Activated T-helper 1 cell treated with anti-CD3 and anti-CD28 coated beads, Interleukin-12 subunit alpha, Interleukin-12 subunit beta, Interleukin-2, Interleukin-4 antibody, amounts not matched to agents 30 ng/mL and 10 ng/mL and 1 ng/mL, durations not matched to agents 14 hours and 24 hours and 36 hours (primary cell): ENCODE data around the gene DNLZ. TPM values are rescaled to one million over a fixed set of nuclear protein-coding genes. Genes with fewer than 3 reads are reported as not detected.

ENCODE experiments used
- DNase-seq: peaks from one replicate; pipeline ENCODE4 v3.0.0; 2021; ENCODE audit warnings: low spot score
- H3K27ac Mint-ChIP-seq: one replicate; pipeline ENCODE4 v1.8.0; 2021; ENCODE audit warnings: mild to moderate bottlenecking, mixed read lengths
- H3K27me3 Mint-ChIP-seq: one replicate; pipeline ENCODE4 v1.8.0; 2022; ENCODE audit warnings: mild to moderate bottlenecking, moderate library complexity, mixed read lengths; ENCODE audit not compliant: insufficient read depth
- H3K36me3 Mint-ChIP-seq: one replicate; pipeline ENCODE4 v1.8.0; 2021; ENCODE audit warnings: low read depth, mixed read lengths
- H3K4me1 Mint-ChIP-seq: one replicate; pipeline ENCODE4 v1.8.0; 2021; ENCODE audit warnings: low read depth, mixed read lengths
- H3K4me3 Mint-ChIP-seq: one replicate; pipeline ENCODE4 v1.8.0; 2021; ENCODE audit warnings: mild to moderate bottlenecking, moderate library complexity, mixed read lengths
- H3K9me3 Mint-ChIP-seq: one replicate; pipeline ENCODE4 v1.8.0; 2021; ENCODE audit warnings: mixed read lengths
- intact Hi-C: fragments of 100-400 bp; cut with micrococcal nuclease; formaldehyde crosslinking; loops from one replicate; pipeline ENCODE4 v1.15.1; 2024
- total RNA-seq: library from RNA; stranded (reverse); gene quantifications from 2 replicates; pipeline ENCODE4 v1.2.3, GENCODE V29; 2022

Gene DNLZ
- total RNA-seq, 1 donor from 2014 or later: 35.2 TPM

DNA sequence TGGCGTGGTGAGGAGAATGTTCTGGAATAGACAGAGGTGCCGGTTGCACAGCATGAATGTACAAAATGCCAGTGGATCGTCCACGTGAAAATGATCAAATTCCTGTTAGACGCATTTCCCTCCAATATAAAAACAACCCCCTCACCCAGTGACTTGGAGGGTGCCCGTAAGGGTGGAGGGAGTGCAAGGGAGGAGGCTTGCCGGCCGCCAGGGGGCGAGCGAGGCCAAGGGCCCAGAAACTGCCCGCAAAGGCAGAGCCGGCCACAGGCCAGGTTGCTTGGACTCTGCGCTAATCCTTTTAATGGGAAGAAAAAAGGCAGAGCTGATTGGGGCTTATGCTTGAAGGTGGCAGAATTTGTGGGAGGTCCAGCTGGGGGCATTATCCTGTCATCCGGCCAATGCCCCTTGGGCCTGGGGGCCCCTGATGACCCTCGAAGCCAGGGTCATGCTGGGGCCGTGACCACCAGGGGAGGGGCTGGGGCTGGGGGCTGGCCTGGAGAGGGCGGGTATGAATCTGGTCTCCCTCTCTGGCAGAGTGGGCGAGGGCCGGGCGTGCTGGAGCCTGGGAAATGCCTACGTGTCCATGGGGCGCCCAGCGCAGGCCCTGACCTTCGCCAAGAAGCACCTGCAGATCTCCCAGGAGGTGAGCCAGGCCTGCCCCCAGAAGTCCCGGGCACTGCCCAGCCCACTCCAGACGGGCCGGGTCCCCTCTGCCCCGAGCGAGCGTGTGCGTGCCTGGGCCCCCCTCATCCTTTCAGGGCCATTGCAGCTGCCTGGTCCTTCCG, 24.2 kb downstream of the DNLZ start:
- no peaks in the 10 kb centered on the region for H3K27me3 Mint-ChIP-seq
- H3K36me3 Mint-ChIP-seq: no peaks in the 10 kb centered on the region
- H3K4me1 Mint-ChIP-seq: no peaks in the 10 kb centered on the region
- no peak for DNase-seq
- intact Hi-C loops: no loop called here
- H3K4me3 Mint-ChIP-seq: no peak overlapping the region
- no peaks in the 10 kb centered on the region for H3K9me3 Mint-ChIP-seq
- H3K27ac Mint-ChIP-seq: no peak overlapping the region

DNA sequence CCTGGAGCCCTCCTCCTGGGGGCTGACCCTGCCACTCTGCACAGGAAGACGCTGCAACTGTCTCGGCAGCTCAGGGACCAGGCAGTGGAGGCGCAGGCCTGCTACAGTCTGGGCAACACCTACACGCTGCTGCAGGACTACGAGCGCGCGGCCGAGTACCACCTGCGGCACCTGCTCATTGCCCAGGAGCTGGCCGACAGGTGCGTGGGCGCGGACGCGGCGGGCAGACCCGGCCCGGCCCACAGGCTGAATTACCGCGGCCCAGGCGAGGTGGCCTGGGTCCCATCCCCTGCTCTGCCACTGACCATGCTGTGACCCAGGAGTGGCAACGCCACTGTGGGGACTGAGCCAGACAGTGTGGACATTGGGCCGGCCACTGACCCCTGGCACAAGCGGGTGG, 25.0 kb downstream of the DNLZ start:
- Mint-ChIP-seq H3K36me3 (no peaks in the 10 kb centered on the region), H3K27me3 (no peaks in the 10 kb centered on the region), H3K4me1 (no peaks in the 10 kb centered on the region), H3K9me3 (no peaks in the 10 kb centered on the region), H3K4me3 (no peak overlapping the region), H3K27ac (no peak overlapping the region)
- DNase-seq: no peak
- intact Hi-C loops: no loop called here

DNA sequence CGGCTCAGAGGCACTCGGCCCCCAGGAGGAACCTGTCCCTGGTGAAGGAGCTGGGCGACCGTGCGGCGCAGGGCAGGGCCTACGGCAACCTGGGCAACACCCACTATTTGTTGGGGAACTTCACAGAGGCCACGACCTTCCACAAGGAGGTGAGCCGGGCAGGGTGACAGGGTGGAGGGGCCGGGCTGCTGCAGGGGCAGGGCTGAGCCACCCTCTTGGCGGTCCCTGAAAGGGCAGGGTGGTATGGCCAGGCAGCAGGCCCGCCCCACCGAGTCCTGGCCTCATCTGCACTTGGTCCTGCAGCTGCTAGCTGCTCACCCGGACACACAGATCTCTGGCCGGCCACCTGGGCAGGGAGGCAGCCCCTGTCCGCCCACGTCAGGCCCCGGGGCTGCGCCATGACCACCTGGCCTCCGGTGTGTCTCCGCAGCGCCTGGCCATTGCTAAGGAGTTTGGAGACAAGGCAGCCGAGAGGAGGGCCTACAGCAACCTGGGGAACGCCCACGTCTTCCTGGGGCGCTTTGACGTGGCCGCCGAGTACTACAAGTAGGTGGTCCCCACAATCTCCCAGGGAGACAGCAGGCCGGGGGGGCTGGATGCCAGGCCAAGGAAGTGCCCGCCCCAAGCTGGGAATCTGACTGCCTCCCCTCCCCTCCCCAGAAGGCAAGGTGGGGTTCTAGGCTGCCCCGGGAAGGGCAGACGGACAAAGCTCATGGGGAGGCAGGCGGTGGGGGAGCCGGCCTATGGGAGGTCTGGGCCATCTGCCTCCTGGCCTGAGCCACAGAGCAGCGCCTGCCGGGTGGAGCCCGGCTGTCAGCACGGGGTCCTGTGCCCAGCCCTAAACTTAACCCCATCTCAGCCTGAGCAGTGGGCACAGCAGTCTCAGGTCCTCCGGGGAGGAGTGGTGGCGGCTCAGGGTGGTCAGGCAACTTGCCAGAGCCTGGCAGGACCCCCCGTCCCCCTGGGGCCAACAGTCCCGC, 25.8 kb downstream of the DNLZ start:
- no peak overlapping the region for H3K4me3 Mint-ChIP-seq
- no peak for DNase-seq
- no peaks in the 10 kb centered on the region for H3K9me3 Mint-ChIP-seq
- intact Hi-C loops: no loop called here
- H3K27ac Mint-ChIP-seq: no peak overlapping the region
- H3K27me3 Mint-ChIP-seq: no peaks in the 10 kb centered on the region
- H3K36me3 Mint-ChIP-seq: no peaks in the 10 kb centered on the region
- no peaks in the 10 kb centered on the region for H3K4me1 Mint-ChIP-seq

DNA sequence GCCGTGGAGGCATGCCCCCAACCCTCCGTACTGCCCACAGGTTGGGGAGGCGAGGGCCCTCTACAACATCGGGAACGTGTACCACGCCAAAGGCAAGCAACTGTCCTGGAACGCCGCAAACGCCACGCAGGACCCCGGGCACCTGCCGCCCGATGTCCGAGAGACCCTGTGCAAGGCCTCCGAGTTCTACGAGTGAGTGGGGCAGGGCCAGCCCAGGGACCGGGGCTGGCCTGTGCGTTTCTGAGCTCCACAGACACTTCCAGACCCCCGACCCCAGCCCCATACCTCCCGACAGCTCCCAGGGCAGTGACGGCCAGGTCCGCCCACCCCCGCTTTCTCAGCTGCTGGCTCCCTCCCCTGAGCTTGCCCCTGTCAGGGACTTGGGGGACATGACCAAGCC, 26.7 kb downstream of the DNLZ start:
- DNase-seq: no peak
- intact Hi-C loops: no loop called here

DNA sequence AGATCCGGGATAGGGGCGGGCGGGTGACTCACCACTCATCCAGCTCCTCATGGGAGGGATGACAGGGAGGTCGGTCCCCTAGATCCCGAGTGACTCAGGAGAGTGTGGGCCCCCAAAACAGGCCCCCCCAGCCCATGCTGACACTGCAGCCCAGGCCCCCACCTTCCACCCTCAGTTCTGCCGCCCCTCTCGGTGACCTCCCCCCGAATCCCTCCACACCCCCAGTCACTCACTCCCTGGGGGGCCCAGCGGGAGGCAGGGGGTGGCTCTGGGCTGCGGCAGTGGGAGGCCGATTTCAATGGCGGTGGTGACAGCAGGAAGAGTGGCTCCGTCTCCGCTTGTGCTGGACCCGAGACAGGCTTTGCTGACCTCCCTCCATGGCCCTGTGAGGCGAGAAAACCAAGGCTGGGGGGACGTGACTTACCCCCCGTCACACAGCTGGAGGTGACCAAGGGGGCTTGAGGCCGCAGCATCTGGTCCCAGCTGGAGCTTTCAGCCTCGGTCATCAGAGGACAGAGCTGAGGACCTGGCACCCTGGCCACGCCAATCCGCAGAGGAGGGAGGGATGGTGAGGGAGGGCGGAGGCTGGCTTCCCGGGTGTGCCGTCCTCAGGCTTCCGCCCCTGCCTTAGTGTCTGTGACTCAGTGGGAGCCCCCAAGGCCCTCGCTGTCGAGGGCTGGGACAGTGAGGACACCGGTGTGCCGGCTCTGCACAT, 27.2 kb downstream of the DNLZ start:
- Mint-ChIP-seq H3K36me3 (no peaks in the 10 kb centered on the region), H3K4me3 (no peak overlapping the region), H3K4me1 (no peaks in the 10 kb centered on the region), H3K27ac (no peak overlapping the region), H3K27me3 (no peaks in the 10 kb centered on the region), H3K9me3 (no peaks in the 10 kb centered on the region)
- intact Hi-C loops: no loop called here
- no peak for DNase-seq

More for the DNA sequence above, 26.7 kb downstream of the DNLZ start:
- Mint-ChIP-seq H3K4me3 (no peak overlapping the region), H3K4me1 (no peaks in the 10 kb centered on the region), H3K9me3 (no peaks in the 10 kb centered on the region), H3K27me3 (no peaks in the 10 kb centered on the region), H3K36me3 (no peaks in the 10 kb centered on the region), H3K27ac (no peak overlapping the region)

DNA sequence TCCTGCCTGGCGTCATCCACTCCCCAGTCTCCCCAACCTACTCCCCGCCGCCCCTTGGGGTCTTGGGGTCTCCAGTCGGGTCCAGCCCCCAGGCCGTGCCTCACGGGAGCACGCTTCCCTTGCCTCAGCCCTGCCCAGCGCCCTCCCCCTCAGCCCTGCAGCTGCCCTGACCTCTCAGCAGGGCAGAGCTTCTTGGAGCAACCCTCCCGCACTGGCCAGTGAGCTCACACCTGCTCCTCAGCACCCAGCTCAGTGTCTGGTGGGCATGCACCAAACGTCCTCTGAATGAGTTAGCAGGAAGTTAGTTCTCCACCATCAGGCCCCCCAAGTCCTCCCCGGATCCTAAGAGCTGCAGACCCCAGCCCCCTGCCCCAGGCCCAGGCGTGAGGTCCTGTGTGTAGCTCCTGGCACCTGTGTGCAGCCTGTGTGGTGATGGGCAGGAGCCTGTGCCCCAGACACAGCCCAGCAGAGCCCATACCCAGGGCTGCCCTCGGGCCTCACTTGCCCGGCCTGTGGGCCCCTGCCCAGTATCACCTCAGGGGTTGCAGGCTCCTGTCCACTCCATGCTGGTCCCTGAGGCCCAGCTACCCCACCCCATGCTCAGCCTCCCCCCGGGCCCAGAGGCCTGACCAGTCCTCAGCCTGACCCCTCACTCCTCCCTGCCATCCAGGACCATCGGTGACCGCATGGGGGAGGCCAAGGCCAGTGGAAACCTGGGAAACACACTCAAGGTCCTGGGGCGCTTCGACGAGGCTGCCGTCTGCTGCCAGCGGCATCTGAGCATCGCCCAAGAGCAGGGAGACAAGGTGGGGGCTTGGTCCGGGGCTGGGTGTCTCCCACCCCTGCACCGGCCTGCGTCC, 28.0 kb downstream of the DNLZ start:
- DNase-seq: no peak
- H3K27me3 Mint-ChIP-seq: no peaks in the 10 kb centered on the region
- H3K4me1 Mint-ChIP-seq: no peaks in the 10 kb centered on the region
- no peak overlapping the region for H3K27ac Mint-ChIP-seq
- H3K36me3 Mint-ChIP-seq: no peaks in the 10 kb centered on the region
- H3K9me3 Mint-ChIP-seq: no peaks in the 10 kb centered on the region
- H3K4me3 Mint-ChIP-seq: no peak overlapping the region
- intact Hi-C loops: no loop called here

DNA sequence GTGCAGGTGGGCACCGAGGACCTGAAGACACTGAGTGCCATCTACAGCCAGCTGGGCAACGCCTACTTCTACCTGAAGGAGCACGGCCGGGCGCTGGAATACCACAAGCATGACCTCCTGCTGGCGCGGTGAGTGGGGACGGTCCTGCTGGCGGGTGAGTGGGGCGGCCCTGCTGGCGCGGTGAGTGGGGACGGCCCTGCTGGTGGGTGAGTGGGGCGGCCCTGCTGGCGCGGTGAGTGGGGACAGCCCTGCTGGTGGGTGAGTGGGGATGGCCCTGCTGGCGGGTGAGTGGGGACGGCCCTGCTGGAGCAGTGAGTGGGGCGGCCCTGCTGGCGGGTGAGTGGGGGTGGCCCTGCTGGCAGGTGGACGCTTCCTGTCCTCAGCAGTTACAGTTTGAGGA, 29.0 kb downstream of the DNLZ start:
- Mint-ChIP-seq H3K36me3 (no peaks in the 10 kb centered on the region), H3K27ac (no peak overlapping the region), H3K4me3 (no peak overlapping the region), H3K4me1 (no peaks in the 10 kb centered on the region), H3K27me3 (no peaks in the 10 kb centered on the region), H3K9me3 (no peaks in the 10 kb centered on the region)
- no peak for DNase-seq
- intact Hi-C loops: no loop called here

DNA sequence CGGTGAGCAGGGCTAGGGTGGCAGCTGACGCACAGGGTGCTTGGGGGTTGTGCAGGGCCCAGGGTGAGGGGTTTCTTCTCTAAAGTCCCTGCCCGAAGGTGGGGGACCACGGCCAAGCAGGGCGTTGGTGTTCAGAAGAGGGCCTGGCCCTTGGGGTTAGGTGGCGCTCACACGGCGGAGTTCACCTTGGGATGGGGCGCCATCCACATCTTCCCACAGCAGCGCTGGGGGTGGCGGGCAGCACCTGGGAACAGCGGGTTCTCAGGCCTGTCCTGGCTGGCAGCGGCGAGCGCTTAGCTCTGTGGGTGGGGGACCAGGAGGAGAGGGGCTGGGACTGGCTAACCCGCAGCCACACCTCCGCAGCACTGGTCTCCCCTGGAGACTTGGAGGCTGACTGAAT, 30.1 kb downstream of the DNLZ start:
- H3K36me3 Mint-ChIP-seq: no peaks in the 10 kb centered on the region
- intact Hi-C loops: no loop called here
- H3K9me3 Mint-ChIP-seq: no peaks in the 10 kb centered on the region
- H3K4me3 Mint-ChIP-seq: no peak overlapping the region
- no peak for DNase-seq
- no peaks in the 10 kb centered on the region for H3K27me3 Mint-ChIP-seq
- no peak overlapping the region for H3K27ac Mint-ChIP-seq
- no peaks in the 10 kb centered on the region for H3K4me1 Mint-ChIP-seq

DNA sequence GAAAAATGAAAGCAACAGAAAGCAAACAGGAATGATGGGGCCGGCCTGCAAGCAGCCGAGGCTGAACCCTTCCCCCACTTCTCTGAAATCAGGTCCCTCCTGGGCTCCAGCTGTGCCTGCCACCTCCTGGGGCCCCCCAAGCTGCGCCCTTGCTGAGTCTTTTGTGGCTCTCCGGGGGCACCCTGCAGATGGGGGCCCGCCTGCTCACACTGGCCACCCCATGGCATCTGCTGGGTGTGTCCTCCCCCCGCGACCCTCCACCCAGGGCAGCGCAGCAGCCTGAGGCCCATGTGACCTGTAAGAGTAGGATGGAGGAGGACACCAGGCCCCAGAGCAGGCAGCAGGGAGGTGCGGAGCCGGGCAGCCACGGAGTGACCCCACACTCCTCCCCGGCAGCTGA, 30.5 kb downstream of the DNLZ start:
- H3K27ac Mint-ChIP-seq: no peak overlapping the region
- no peaks in the 10 kb centered on the region for H3K27me3 Mint-ChIP-seq
- H3K4me1 Mint-ChIP-seq: no peaks in the 10 kb centered on the region
- H3K9me3 Mint-ChIP-seq: no peaks in the 10 kb centered on the region
- no peaks in the 10 kb centered on the region for H3K36me3 Mint-ChIP-seq
- no peak for DNase-seq
- H3K4me3 Mint-ChIP-seq: no peak overlapping the region
- intact Hi-C loops: no loop called here

DNA sequence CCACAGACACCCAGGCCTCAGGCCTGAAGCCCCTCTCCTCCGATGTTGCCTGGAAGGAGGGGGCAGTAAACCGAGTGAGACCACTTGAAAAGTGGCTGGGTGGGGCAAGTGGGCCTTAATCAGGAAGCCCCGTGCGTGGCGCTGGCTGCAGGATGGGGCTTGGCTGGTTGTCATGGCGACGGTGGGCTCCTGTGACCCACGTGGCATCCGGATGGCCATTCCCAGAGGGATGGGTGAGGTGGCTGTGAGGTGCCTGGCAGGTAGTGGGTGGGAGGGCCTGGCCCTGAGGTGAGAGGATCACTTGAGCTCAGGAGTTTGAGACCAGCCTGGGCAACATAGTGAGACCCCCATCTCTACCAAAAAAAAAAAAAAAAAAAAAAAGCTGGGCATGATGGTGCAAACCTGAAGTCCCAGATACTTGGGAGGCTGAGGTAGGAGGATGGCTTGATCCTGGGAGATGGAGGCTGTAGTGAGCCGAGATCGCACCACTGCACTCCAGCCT, 31.0 kb downstream of the DNLZ start:
- H3K4me3 Mint-ChIP-seq: no peak overlapping the region
- no peak for DNase-seq
- intact Hi-C loops: no loop called here
- no peaks in the 10 kb centered on the region for H3K27me3 Mint-ChIP-seq
- no peaks in the 10 kb centered on the region for H3K36me3 Mint-ChIP-seq
- H3K4me1 Mint-ChIP-seq: no peaks in the 10 kb centered on the region
- H3K9me3 Mint-ChIP-seq: no peaks in the 10 kb centered on the region
- H3K27ac Mint-ChIP-seq: no peak overlapping the region

DNA sequence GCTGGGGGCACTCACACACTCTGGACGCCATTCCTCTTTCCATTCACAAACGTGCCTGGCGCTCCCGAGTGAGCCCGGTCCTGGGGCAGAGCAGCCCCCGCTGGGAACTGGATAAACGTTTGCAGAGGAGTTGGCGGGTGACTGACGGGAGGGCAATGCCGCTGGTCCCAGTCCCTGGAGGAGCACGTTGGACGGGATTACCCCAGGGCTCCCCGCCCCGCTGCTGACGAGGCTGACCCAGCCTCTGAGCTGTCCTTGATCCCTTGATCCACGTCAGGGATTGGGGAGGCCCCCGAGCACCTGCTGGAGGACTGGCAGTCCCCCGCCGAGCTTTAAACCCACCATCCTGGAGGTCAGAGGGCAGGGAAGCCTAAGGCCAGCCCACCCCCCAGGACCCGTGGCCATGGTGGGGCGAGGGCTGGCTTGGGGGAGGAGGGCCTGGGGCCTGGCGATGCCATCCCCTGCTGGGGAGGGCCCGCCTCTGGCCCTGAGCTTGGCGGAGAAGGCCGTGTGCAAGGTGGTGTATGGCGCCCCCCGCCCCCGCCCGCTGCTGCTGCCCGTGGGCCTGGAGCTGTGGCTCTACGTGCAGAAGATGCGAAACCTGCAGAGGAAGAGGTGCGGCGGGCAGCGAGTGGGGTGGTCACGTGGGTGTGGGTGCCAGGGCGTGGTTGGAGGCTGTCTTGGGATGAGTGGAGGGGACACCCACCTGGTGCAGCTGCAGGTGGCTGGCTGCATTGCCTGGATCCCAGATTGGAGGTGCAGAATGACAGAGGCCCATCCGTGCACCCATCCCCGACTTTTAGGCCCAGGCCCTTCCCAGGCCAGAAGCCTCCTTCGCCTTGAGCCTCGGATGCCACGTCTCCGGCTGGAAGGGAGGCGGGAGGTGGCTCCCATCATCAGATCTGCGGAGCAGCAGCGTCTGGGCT, 31.7 kb downstream of the DNLZ start:
- Mint-ChIP-seq H3K27ac (no peak overlapping the region), H3K27me3 (no peaks in the 10 kb centered on the region), H3K9me3 (no peaks in the 10 kb centered on the region), H3K4me1 (no peaks in the 10 kb centered on the region), H3K4me3 (no peak overlapping the region), H3K36me3 (no peaks in the 10 kb centered on the region)
- DNase-seq: no peak
- intact Hi-C loops: no loop called here
